ENCODE measurements around the gene SLC16A12. TPM values are rescaled to one million over a fixed set of nuclear protein-coding genes. Genes with fewer than 3 reads are reported as not detected.
"Not testable (repeated sequence)": the region's sequence is repeated elsewhere in the genome, so short reads cannot be mapped to it uniquely, and the experiment has no call there.

Gene SLC16A12
- total and polyA plus RNA-seq, 8 donors, result 0.06 to 9.7 (median 0.81) TPM; not detected in 2

DNA sequence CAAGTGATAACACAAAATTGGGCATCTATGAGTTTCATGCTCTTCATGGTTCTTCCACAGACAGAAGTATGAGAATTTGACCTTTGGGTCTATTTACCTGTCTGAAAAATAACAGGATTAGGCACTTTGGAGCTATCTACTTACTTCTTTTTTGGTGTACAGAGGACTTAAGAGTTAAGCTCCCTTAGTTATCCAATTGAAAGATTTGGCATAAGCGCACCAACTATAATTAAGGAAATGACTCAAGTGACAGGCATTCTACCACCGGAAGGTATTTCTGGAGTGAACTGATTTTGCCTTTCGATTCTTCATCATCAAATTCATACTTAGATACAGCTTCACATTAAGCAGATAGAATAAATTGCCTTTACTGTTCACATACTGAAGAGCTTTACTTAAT is 77.1 kb downstream of the SLC16A12 start:
- intact Hi-C loops (cut with DNase I; ENCODE audit: low total_unique reads), result no loop called here

GRCh38 chr10:89454561-89455347 is 80.6 kb downstream of the SLC16A12 start:
- no peaks in the 10 kb centered on the region for H3K36me3 ChIP-seq
- no peak for DNase-seq
- H3K4me3 ChIP-seq, result no peak overlapping the region
- H3K9me3 ChIP-seq, result no peaks in the 10 kb centered on the region
- H3K27me3 ChIP-seq, result no peaks in the 10 kb centered on the region
- peaks cover 0 to 3% (median 0%) of the 10 kb centered on the region in 4 donors for H3K4me1 ChIP-seq
- no peak overlapping the region for H3K27ac ChIP-seq
- intact Hi-C loops (cut with DNase I; ENCODE audit: low total_unique reads), result no loop called here
- TF ChIP-seq CTCF (IDR thresholded peaks at IDR 0.05) (no peak), EP300 (IDR thresholded peaks at IDR 0.05) (no peak), POLR2AphosphoS5 (IDR thresholded peaks at IDR 0.05) (no peak), POLR2A (IDR thresholded peaks at IDR 0.05) (no peak)
- 54 to 79% (median 70%) methylated on average over 1 of the region's 1 CpG for WGBS, 5 donors

More for the DNA sequence above, 77.1 kb downstream of the SLC16A12 start:
- H3K27me3 ChIP-seq, result no peaks in the 10 kb centered on the region
- no peak for TF ChIP-seq POLR2AphosphoS5 (IDR thresholded peaks at IDR 0.05)
- TF ChIP-seq POLR2A (IDR thresholded peaks at IDR 0.05), result no peak
- no peak for TF ChIP-seq CTCF (IDR thresholded peaks at IDR 0.05)
- TF ChIP-seq EP300 (IDR thresholded peaks at IDR 0.05), result no peak
- DNase-seq, result no peak
- no peaks in the 10 kb centered on the region for H3K9me3 ChIP-seq
- H3K4me3 ChIP-seq, result no peak overlapping the region
- no peak overlapping the region for H3K27ac ChIP-seq
- 59 to 79% (median 75%) methylated on average over 3 of the region's 3 CpGs for WGBS, 5 donors
- H3K36me3 ChIP-seq, result no peaks in the 10 kb centered on the region
- H3K4me1 ChIP-seq, result peaks cover 0 to 3% (median 0%) of the 10 kb centered on the region in 4 donors

DNA sequence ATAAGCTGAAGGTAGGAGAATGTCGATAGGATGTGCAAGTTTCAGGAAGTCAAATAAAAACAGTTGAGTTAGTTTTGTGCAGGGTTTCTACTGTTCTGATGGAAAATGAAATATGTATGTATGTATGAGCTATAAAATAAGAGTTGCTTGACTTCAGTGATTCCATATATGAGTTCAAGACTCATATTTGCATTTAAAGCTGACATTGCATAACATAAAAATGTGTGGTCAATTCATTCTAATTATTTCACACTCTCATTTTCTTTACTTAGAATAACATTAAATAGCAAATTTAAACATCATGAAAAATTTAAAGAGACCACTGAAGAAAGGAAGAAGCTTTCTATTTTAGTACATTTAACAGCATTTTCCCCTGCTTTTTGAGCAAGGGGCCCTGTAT is 83.2 kb downstream of the SLC16A12 start:
- Histone ChIP-seq H3K4me1 (no peaks in the 10 kb centered on the region), H3K36me3 (no peaks in the 10 kb centered on the region), H3K27ac (no peak overlapping the region), H3K9me3 (no peaks in the 10 kb centered on the region), H3K4me3 (no peak overlapping the region), H3K27me3 (no peaks in the 10 kb centered on the region)
- intact Hi-C loops (cut with DNase I; ENCODE audit: low total_unique reads), result no loop called here
- TF ChIP-seq CTCF (IDR thresholded peaks at IDR 0.05) (no peak), POLR2AphosphoS5 (IDR thresholded peaks at IDR 0.05) (no peak), EP300 (IDR thresholded peaks at IDR 0.05) (no peak), POLR2A (IDR thresholded peaks at IDR 0.05) (no peak)
- no peak for DNase-seq
- WGBS, 5 donors, result 65 to 70% (median 68%) methylated on average over 1 of the region's 1 CpG

DNA sequence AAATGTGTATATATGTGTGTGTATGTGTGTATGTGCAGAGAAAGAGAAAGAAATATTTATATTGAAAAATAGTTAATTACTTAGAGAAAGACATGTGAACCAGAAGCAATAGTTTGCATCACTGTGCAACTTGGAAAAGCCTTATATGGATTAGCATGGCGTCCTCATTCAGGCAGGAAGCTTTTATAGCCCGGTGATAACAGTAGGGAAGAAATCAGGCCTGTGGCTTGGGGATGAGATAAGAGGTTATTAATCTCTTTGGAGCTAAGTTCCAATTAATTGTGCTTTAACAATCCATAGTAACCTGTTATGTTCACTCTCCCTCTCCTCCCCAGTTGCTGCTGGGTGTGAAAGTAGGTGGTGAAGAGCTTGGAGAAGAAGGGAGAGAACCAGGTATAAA is 84.5 kb downstream of the SLC16A12 start:
- Histone ChIP-seq H3K9me3 (peaks cover 0 to 9% (median 2%) of the 10 kb centered on the region in 4 donors), H3K4me1 (no peaks in the 10 kb centered on the region), H3K4me3 (no peak overlapping the region), H3K27me3 (no peaks in the 10 kb centered on the region), H3K27ac (no peak overlapping the region), H3K36me3 (no peaks in the 10 kb centered on the region)
- 32 to 43% (median 39%) methylated on average over 2 of the region's 2 CpGs for WGBS, 5 donors
- no peak for DNase-seq
- intact Hi-C loops (cut with DNase I; ENCODE audit: low total_unique reads), result no loop called here
- TF ChIP-seq EP300 (IDR thresholded peaks at IDR 0.05) (no peak), POLR2A (IDR thresholded peaks at IDR 0.05) (no peak), POLR2AphosphoS5 (IDR thresholded peaks at IDR 0.05) (no peak), CTCF (IDR thresholded peaks at IDR 0.05) (no peak)

DNA sequence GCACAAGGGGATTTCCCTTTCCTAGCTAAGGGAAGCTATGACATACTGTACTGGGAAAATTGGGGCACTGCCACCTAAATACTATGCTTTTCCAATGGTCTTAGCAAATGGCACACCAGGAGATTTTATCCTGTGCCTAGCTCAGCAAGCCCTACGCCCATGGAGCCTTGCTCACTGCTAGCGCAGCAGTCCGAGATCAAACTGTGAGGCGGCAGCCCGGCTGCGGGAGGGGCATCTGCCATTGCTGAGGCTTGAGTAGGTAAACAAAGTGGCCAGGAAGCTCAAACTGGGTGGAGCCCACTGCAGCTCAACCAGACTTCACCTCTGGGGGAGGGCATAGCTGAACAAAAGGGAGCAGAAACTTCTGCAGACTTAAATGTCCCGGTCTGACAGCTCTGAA is 90.6 kb downstream of the SLC16A12 start:
- H3K36me3 ChIP-seq; H3K4me3 ChIP-seq; H3K4me1 ChIP-seq; DNase-seq; H3K27me3 ChIP-seq; intact Hi-C loops (cut with DNase I; ENCODE audit: low total_unique reads); H3K27ac ChIP-seq: not testable (repeated sequence)
- peaks cover 0 to 17% (median 6%) of the 10 kb centered on the region in 4 donors for H3K9me3 ChIP-seq
- WGBS, 5 donors, result 92 to 99% (median 96%) methylated on average over 7 of the region's 7 CpGs
